Midbrain (tissue), 1 donor: ENCODE data around the gene ACSS3.
"Not testable (repeated sequence)": the region's sequence is repeated elsewhere in the genome, so short reads cannot be mapped to it uniquely, and the experiment has no call there.

Experiments
- DNase-seq: peaks from one replicate; lab custom pipeline; 2025; lab: John Stamatoyannopoulos, UW

The ACSS3 gene

DNA sequence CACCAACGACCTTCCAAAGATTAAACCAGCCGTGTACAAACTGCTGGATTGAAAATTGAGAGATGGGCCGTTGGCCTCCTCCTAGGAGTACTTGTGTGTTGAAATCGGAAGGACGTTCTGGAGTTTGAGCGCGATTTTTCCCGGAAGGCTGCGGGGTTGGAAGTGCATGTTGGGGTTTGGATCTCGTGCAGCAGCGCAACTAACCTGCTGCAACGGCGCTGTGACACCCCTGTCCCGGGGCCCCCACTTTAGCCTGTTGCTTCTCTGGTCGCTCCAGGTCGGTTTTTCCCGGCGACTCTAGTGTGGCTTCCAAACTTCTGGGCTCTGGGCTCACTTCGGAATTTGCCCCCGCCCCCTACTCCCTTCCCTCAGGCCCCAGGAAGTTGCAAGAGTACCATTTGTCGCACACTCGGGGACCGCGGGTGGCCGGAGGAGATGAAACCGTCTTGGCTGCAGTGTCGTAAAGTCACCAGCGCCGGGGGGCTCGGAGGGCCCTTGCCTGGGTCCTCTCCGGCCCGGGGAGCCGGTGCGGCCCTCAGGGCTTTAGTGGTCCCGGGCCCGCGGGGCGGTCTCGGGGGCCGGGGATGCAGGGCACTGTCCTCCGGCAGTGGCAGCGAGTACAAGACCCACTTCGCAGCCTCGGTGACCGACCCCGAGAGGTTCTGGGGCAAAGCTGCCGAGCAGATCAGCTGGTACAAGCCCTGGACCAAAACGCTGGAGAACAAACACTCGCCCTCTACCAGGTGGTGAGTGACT is at the start of gene ACSS3:
TSS of gene ACSS3 (plus strand) at position 394 of the 756 bp plus-strand sequence. CDS start at position 436, 42 bp downstream.
- peak; percentile 46 for DNase-seq

- no peak for DNase-seq
Measured at GRCh38 chr12:81034926-81035325, 43.0 kb upstream of the ACSS3 start.

DNA sequence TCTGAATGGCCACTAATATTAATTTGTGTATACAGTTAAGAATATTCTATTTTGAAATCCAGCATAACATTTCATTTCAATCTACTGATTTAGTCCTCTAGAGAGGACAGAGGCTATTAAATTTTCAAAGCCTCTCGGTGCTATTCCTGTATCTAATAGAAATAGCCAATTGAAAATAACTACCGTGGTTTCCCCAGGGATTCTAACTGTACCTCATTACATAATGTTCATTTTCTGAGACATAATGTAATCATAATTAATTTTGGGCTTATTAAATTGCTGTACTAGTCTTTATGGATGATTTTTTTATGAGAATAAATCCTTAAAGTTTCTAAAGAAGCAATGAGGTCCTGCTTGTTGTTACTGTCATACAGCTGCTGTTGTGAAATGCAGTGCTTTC is 38.6 kb upstream of the ACSS3 start:
- no peak for DNase-seq

- no peak for DNase-seq
Measured at GRCh38 chr12:81043979-81044740, 33.7 kb upstream of the ACSS3 start.

GRCh38 chr12:81064971-81065370 is 12.9 kb upstream of the ACSS3 start:
- not testable (repeated sequence) for DNase-seq

- DNase-seq: no peak
Measured at GRCh38 chr12:81070846-81071245, 7.0 kb upstream of the ACSS3 start.

DNA sequence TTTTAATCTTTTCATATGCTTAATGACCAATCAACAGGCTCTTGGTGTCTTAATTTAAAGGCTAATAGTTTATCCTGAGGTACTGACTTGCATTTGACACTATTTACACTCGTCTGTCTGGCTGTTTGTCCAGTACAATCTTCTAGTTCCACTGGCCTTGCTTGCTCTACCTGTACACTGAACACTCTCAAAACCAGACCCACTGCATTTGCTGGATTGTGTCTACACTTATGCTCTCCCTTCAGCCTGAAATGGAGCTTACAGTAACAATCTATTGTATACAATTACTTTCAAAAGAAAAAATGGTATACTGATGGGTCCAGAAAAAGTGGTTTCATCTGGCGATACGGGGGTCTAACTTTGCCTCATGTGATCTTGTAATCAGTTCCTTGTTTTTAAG is 2.3 kb upstream of the ACSS3 start:
- DNase-seq: no peak

- DNase-seq: no peak
Measured at GRCh38 chr12:81077329-81077685, 572 bp upstream of the ACSS3 start.

GRCh38 chr12:81078469-81079196 is 754 bp downstream of the ACSS3 start:
- DNase-seq: no peak

GRCh38 chr12:81079280-81080076 is 1.6 kb downstream of the ACSS3 start:
- DNase-seq: no peak

- DNase-seq: no peak
Measured at GRCh38 chr12:81080431-81080983, 2.6 kb downstream of the ACSS3 start.

- DNase-seq: no peak
Measured at GRCh38 chr12:81081726-81082125, 3.8 kb downstream of the ACSS3 start.

DNA sequence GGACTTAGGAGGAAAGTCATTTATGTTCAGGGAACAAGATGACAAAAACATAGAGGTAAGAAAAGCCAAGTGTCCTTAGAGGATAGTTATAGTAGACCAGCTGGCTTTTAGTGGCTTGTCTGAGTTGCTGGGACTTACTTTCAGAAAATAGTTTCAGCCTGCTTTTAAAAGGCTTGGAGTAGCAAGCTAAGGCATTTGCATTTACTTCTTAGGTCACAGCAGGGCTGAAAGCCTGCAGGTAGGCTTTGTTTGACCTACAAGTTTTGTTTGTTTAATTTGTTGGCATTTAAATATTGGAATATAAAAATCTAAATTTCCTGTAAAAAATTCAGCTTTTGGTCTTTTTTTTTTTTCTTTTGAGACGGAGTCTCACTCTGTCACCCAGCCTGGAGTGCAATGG is 5.1 kb downstream of the ACSS3 start:
- DNase-seq: no peak

- no peak for DNase-seq
Measured at GRCh38 chr12:81083906-81084513, 6.1 kb downstream of the ACSS3 start.

GRCh38 chr12:81084811-81085350 is 7.0 kb downstream of the ACSS3 start:
- no peak for DNase-seq

DNA sequence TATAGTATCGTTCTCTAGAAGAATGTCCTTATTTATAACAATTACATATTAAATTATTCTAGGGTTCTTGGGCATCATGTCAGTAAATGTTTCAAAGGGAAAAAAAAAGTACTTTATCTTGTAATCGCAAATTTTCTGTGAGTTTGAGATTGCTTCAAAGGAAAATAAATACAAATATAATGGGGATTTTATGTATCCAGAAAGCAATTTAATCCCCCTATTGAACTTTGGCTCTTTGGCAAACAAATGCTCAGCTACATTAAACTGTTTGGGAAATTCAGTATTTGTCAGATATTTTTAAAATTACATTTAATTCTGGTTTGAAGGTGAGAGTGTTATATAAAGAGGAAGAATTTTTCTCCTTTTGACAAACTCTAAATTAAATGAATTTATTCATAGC is 8.0 kb downstream of the ACSS3 start:
- no peak for DNase-seq

GRCh38 chr12:81086342-81086741 is 8.5 kb downstream of the ACSS3 start:
- DNase-seq: no peak

GRCh38 chr12:81088221-81088620 is 10.3 kb downstream of the ACSS3 start:
- DNase-seq: no peak

DNA sequence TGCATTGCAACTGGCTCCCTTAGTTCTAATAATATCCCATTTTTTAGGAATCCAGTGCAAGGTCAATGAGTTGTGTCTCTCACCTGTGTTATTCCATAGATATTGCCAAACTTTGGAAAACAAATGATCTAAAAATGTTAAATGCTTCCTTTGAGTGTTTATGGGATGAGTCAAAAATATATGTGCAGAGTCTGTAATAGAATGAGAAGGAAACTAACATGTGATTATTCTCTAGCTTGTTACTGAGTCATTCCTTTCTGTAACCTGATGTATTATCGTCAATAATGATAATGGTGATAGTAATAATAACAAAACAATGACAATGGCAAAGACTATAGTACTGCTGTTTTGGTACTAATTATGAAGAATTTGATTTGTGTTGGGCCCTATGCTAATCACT is 11.5 kb downstream of the ACSS3 start:
- no peak for DNase-seq

- DNase-seq: no peak
Measured at GRCh38 chr12:81092053-81092452, 14.2 kb downstream of the ACSS3 start.
